GM19035 (cell line): ENCODE measurements around the gene TIMP3.

Experiments used
- ATAC-seq: cut with Tn5 transposase; IDR thresholded peaks from one replicate; pipeline ENCODE4 v1.9.1; 2021; ENCODE audit not compliant: unreplicated experiment

TIMP3 gene

GRCh38 chr22:32805361-32805881 is 3.9 kb downstream of the TIMP3 start:
- no peak for ATAC-seq

GRCh38 chr22:32806296-32806695 is 4.8 kb downstream of the TIMP3 start:
- ATAC-seq, result no peak

- no peak for ATAC-seq
These were observed 6.5 kb downstream of the TIMP3 start for GRCh38 chr22:32808038-32808445.

- ATAC-seq, result no peak
These were observed 8.5 kb downstream of the TIMP3 start for GRCh38 chr22:32809786-32810554.

- no peak for ATAC-seq
These were observed 9.1 kb downstream of the TIMP3 start for GRCh38 chr22:32810555-32811133.

- ATAC-seq, result no peak
These were observed 10.5 kb downstream of the TIMP3 start for GRCh38 chr22:32811788-32812545.

- no peak for ATAC-seq
These were observed 12.9 kb downstream of the TIMP3 start for GRCh38 chr22:32814285-32814860.

- ATAC-seq, result no peak
These were observed 13.6 kb downstream of the TIMP3 start for GRCh38 chr22:32815059-32815458.

GRCh38 chr22:32815943-32816342 is 14.4 kb downstream of the TIMP3 start:
- ATAC-seq, result no peak

- no peak for ATAC-seq
These were observed 15.7 kb downstream of the TIMP3 start for GRCh38 chr22:32817137-32817730.

GRCh38 chr22:32818446-32819115 is 17.1 kb downstream of the TIMP3 start:
- ATAC-seq, result no peak

GRCh38 chr22:32819120-32819519 is 17.6 kb downstream of the TIMP3 start:
- ATAC-seq, result no peak

- no peak for ATAC-seq
These were observed 18.9 kb downstream of the TIMP3 start for GRCh38 chr22:32820131-32821119.

GRCh38 chr22:32822179-32822877 is 20.8 kb downstream of the TIMP3 start:
- ATAC-seq, result no peak

- no peak for ATAC-seq
These were observed 21.7 kb downstream of the TIMP3 start for GRCh38 chr22:32823024-32823730.

- ATAC-seq, result no peak
These were observed 23.2 kb downstream of the TIMP3 start for GRCh38 chr22:32824531-32825312.

- ATAC-seq, result no peak
These were observed 25.0 kb downstream of the TIMP3 start for GRCh38 chr22:32826537-32826936.
